NT2/D1 (cell line): ENCODE measurements around the gene SMAD1.

Experiments used
- YY1 ChIP-seq: IDR thresholded peaks from 2 replicates; pipeline ENCODE4 v1.6.1; 2011; ENCODE audit not compliant: insufficient read length, insufficient read depth
- ZNF274 ChIP-seq: IDR thresholded peaks from 2 replicates; pipeline ENCODE4 v1.6.1; 2011; ENCODE audit warnings: mild to moderate bottlenecking, low read depth, low read length

DNA sequence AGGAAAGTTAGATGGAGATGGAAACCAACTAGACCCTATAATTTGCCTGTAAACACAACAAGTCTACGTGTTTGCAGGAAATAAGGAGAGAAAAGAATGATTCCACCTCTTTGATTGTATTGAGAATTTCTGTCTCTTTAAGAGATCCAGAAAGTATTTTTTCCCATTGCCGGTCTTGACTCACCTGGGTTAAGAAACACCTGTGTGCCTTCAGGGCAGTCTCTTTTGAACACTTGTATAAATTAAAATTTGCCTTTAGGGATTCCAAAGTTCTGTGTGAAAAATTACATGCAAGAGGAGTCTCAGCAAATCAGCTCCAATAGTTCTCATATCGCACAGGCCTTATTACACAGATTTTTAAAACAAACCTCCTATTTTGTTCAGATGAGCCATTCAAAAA is 46.0 kb upstream of the SMAD1 start:
- TF ChIP-seq ZNF274 = no peak
- TF ChIP-seq YY1 = no peak
